Gastroesophageal sphincter (tissue), 3 donors: Measurements from ENCODE around the gene ACBD6.

Experiments
- EP300 ChIP-seq: sonication (generic); formaldehyde crosslinking; IDR thresholded peaks from one replicate; pipeline ENCODE4 v1.6.1; 2017; ENCODE audit warnings: antibody characterized with exemption, mild to moderate bottlenecking
- POLR2A ChIP-seq, 2 donors: fragments of 450-650 bp; IDR thresholded peaks; one replicate each; pipeline ENCODE4 v1.6.1; 2017; ENCODE audit warnings: antibody characterized with exemption in 2 of 2, mild to moderate bottlenecking in 2 of 2, moderate library complexity in 1 of 2
- TF ChIP-seq, protein P1 (sequence below), 4 experiments: fragments of 200-600 bp in 2 of 4; fragments of 450-650 bp in 2 of 4; sonication (generic) in 1 of 4; IDR thresholded peaks; one replicate each; pipeline ENCODE4 v1.5.1; 2017 to 2019; ENCODE audit warnings: antibody characterized with exemption in 4 of 4, mild to moderate bottlenecking in 2 of 4, moderate library complexity in 2 of 4

DNA sequence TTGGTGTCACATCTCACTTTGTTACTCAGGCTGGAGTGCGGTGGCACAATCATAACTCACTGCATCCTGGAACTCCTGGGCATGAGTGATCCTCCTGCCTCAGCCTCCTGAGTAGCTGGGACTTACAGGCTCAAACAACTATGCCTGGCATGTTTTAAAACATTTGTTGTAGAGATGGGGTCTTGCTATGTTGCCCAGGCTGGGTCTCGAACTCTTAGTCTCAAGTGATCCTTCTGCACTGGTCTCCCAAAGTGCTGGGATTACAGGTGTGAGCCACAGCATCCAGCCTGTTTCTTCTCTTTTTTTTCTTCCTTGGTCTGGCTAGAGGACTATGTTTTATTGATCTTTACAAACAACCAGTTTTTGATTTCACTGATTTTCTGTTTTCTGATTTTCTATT lies 207.7 kb downstream of the ACBD6 start:
- TF ChIP-seq EP300 (no peak), POLR2A (IDR thresholded peaks at IDR 0.05) (no peak)
- TF ChIP-seq, protein P1, sequence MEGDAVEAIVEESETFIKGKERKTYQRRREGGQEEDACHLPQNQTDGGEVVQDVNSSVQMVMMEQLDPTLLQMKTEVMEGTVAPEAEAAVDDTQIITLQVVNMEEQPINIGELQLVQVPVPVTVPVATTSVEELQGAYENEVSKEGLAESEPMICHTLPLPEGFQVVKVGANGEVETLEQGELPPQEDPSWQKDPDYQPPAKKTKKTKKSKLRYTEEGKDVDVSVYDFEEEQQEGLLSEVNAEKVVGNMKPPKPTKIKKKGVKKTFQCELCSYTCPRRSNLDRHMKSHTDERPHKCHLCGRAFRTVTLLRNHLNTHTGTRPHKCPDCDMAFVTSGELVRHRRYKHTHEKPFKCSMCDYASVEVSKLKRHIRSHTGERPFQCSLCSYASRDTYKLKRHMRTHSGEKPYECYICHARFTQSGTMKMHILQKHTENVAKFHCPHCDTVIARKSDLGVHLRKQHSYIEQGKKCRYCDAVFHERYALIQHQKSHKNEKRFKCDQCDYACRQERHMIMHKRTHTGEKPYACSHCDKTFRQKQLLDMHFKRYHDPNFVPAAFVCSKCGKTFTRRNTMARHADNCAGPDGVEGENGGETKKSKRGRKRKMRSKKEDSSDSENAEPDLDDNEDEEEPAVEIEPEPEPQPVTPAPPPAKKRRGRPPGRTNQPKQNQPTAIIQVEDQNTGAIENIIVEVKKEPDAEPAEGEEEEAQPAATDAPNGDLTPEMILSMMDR (IDR thresholded peaks at IDR 0.05), result no peak
